ENCODE measurements around the gene PPARG. TPM values are rescaled to one million over a fixed set of nuclear protein-coding genes. Genes with fewer than 3 reads are reported as not detected.

Gene PPARG
- total and polyA plus RNA-seq, 2 of the 8 experiments (the other 6 are each of a cell fraction or from before 2014, with no cell fraction given) = 0.06 TPM; not detected in 1

GRCh38 chr3:12427551-12427950 lies 138.7 kb downstream of the PPARG start (continued):
- no peak for TF ChIP-seq ZNF274 (IDR thresholded peaks at IDR 0.05; ENCODE audit: borderline replicate concordance, extremely low read depth, low read length)
- no peak for TF ChIP-seq RFX5 (IDR thresholded peaks at IDR 0.05; ENCODE audit: borderline replicate concordance, low read depth, low read length)
- no peak for TF ChIP-seq CHD2 (IDR thresholded peaks at IDR 0.05; ENCODE audit: low read length)
- TF ChIP-seq EZH2 (IDR thresholded peaks at IDR 0.05; ENCODE audit: low read depth, low read length, severe bottlenecking) = no peak
- no peak for TF ChIP-seq SIN3A (conservative IDR thresholded peaks at IDR 0.05 in 1 of 2, IDR thresholded peaks at IDR 0.05 in 1 of 2; ENCODE audit: low read depth in 1 of 2, low read length in 2 of 2)
- TF ChIP-seq SP2 (IDR thresholded peaks at IDR 0.05; ENCODE audit: low read length) = no peak
